ENCODE measurements around the gene SNX11. TPM values are rescaled to one million over a fixed set of nuclear protein-coding genes. Genes with fewer than 3 reads are reported as not detected.

Gene SNX11, protein sequence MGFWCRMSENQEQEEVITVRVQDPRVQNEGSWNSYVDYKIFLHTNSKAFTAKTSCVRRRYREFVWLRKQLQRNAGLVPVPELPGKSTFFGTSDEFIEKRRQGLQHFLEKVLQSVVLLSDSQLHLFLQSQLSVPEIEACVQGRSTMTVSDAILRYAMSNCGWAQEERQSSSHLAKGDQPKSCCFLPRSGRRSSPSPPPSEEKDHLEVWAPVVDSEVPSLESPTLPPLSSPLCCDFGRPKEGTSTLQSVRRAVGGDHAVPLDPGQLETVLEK
- total RNA-seq (2022; extraction: Qiagen RNA extraction), result 26.5 to 28.8 TPM (median 28.0 TPM) in 5 replicates

DNA sequence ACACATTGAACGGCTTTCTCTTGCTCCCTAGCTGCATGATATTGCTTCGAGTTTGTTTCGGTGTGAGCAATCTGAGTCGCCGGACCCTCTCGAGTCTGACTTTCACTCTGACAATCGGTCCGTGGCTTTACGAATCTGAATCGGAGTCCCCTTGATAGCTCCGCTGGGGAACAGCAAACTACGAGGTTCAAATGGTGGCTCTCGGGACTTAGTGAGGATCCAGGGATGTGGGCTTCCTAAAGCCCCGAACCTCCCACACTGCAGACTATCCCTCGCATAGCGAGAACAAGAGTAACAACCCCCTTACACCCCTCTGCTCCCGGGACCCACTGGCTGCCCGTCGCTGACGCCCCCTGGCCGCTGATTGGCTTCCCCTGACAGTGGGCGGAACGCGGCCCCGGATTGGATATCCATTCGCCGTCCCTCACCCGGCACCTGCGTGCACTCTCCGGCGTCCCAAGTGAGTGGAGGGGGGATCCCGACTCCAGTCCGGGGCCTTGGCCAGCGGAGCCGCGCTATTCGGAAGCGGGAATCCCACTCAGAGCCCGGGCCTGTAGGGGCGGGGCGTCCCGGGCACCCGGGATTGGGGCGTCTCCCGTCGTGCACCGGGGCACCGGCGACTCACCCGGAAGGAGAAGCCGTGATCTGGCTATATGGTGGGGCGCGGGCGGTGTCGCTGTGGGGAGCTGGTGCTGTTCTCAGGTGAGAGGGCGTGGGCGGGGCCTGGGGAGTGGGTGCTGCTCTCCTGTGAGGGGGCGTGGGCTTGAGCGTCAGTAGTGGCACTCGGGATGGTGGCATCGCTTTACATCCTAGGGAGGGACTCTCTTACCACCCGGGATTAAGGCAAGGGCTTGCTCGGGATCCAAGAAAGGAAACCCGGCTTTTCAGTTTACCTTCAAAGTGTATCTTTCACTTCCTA lies at the start of gene SNX11:
TSS of gene SNX11 (plus strand) at position 630 of the 919 bp plus-strand sequence. CDS start 4,278 bp downstream, outside the sequence.

DNA sequence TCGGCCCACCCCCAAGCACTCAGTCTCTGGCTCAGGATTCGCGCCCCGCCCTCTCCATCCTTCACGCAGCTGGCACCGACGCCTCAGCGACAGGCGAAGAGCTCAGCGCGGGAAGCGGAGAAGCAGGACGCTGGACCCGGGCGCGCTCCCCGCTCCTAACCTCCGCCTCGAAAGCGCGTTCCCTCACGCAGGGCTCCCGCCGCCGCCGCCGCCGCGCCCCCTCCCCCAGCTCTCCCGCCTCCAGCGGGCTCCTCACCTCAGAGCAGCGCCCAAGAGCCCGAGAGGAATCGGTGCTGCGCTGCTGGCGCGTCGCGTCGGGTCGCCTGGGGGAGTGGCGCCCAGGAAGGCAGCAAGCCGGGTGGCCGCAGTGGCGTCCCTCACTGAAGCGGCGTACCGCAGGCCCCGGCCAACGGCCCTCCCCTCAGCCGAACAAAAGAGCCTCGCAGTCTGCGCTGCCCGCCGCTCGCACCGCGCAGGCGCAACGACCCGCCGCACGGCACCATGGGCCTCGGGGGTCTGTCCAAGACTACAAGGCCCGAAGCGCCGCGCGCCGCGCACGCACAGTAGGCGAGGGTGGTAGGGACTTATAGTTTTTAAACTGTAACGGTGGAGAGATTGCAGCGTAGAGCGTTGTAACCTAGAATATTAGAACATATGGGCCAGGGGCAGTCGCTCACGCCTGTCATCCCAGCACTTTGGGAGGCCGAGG lies 6.4 kb upstream of the SNX11 start, which contains the start of gene CBX1:
TSS of gene CBX1 (minus strand) at position 467 of the 709 bp plus-strand sequence. CDS start 24,474 bp downstream, outside the sequence.

Other genes starting within 250 kb of the SNX11 start
- gene SP2, start 211.5 kb upstream of the SNX11 start, total RNA-seq (2022; extraction: Qiagen RNA extraction), result 14.9 to 20.1 TPM (median 17.4 TPM) in 5 replicates
- 20.0 to 24.1 TPM (median 20.7 TPM) in 5 replicates for gene PNPO, start 166.2 kb upstream of the SNX11 start, total RNA-seq (2022; extraction: Qiagen RNA extraction)
- 0.39 to 0.75 TPM (median 0.54 TPM) in 5 replicates for gene PRR15L, start 149.9 kb upstream of the SNX11 start, total RNA-seq (2022; extraction: Qiagen RNA extraction)
- 101 to 121 TPM (median 105 TPM) in 5 replicates for gene CDK5RAP3, start 136.7 kb upstream of the SNX11 start, total RNA-seq (2022; extraction: Qiagen RNA extraction)
- 11.2 to 19.9 TPM (median 16.7 TPM) in 5 replicates for gene COPZ2, start 70.0 kb upstream of the SNX11 start, total RNA-seq (2022; extraction: Qiagen RNA extraction)
- gene NFE2L1, start 59.4 kb upstream of the SNX11 start, total RNA-seq (2022; extraction: Qiagen RNA extraction), result 98.3 to 121 TPM (median 115 TPM) in 5 replicates
- 79.8 to 120 TPM (median 87.3 TPM) in 5 replicates for gene CBX1, start 6.3 kb upstream of the SNX11 start, total RNA-seq (2022; extraction: Qiagen RNA extraction)

Data from A549 treated with CORT108297 at 1 μM for 4 hours (cell line).